ENCODE data around the gene CA9.

CA9 gene

GRCh38 chr9:35675732-35676392, 2.1 kb downstream of the CA9 start:
- DNase-seq = peak; percentile 74

GRCh38 chr9:35679091-35679490, 5.4 kb downstream of the CA9 start:
- no peak for DNase-seq

DNA sequence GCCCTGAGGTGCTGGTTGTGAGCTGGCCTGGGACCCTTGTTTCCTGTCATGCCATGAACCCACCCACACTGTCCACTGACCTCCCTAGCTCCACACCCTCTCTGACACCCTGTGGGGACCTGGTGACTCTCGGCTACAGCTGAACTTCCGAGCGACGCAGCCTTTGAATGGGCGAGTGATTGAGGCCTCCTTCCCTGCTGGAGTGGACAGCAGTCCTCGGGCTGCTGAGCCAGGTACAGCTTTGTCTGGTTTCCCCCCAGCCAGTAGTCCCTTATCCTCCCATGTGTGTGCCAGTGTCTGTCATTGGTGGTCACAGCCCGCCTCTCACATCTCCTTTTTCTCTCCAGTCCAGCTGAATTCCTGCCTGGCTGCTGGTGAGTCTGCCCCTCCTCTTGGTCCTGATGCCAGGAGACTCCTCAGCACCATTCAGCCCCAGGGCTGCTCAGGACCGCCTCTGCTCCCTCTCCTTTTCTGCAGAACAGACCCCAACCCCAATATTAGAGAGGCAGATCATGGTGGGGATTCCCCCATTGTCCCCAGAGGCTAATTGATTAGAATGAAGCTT, 6.1 kb downstream of the CA9 start:
- DNase-seq = no peak

DNA sequence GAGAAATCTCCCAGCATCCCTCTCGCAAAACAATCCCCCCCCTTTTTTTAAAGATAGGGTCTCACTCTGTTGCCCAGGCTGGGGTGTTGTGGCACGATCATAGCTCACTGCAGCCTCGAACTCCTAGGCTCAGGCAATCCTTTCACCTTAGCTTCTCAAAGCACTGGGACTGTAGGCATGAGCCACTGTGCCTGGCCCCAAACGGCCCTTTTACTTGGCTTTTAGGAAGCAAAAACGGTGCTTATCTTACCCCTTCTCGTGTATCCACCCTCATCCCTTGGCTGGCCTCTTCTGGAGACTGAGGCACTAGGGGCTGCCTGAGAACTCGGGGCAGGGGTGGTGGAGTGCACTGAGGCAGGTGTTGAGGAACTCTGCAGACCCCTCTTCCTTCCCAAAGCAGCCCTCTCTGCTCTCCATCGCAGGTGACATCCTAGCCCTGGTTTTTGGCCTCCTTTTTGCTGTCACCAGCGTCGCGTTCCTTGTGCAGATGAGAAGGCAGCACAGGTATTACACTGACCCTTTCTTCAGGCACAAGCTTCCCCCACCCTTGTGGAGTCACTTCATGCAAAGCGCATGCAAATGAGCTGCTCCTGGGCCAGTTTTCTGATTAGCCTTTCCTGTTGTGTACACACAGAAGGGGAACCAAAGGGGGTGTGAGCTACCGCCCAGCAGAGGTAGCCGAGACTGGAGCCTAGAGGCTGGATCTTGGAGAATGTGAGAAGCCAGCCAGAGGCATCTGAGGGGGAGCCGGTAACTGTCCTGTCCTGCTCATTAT, 6.8 kb downstream of the CA9 start:
- no peak for DNase-seq

DNA sequence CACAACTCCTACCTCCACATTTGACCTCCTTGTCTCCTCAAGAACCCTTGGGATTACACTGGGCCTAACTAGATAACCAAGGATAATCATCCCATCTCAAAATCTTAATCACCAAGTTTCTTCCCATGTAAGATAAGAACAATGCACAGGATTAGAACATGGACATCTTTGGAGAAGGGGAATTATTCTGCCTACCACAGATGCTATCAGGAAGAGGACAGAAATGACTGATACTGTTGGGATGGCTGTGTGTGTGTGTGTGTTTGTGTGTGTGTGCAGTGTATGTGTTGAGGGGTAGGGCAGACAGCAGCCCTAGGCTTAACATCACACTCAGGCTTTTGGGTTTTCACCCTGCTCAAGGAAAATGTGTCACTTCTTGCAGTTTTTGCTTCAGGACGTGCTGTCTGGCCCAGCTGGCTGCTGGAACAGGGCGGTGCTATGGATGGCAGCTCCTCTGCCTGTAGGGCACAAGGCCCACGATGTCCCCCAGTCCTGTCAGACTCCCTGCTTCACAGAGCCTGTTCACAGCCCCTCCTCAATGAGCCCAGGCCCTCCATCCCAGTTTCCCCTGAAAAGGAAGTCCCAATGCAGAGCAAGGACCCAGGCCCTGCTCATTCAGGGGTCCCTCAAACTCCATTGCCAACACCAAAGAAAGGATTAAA, 7.7 kb downstream of the CA9 start:
- DNase-seq = no peak

DNA sequence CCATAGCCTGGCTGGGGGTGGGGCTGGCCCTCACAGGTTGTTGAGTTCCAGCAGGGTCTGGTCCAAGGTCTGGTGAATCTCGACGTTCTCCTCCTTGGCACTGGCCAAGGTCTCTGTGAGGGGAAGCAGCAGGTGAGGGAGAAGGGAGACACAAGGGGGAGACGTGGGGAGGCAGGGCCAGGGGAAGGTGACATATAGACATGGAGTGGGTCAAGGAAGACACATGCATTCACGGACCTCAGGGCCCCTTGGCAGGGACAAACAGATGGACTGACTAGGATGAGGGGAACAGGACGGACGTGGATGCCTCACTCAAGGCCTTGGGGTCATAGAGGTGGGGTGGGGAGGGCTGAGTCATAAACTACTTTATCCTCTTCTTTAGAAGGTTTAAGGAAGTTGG, 8.3 kb downstream of the CA9 start:
- DNase-seq = no peak

- no peak for DNase-seq
Observed at GRCh38 chr9:35682520-35683315, 9.0 kb downstream of the CA9 start.

DNA sequence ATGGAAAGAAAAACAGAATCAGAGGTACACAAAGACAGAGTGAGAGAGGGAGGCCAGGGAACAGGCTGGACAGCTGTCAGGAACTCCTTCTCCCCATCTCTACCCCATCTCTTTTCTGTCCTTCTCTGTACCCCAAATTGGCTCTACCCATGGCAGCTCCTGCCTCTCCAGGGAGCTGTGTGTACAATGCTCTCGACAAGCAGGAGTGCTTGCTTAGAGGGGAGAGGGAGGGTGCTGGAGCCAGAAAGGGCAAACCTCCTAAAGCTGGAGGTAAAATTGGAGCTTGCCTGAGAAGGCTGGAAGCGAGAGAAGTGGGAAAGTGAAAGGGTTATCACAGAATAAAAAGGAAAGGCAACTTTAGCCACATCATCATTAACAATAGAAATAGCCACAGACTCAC, 9.6 kb downstream of the CA9 start:
- DNase-seq = no peak

GRCh38 chr9:35684921-35685320, 11.2 kb downstream of the CA9 start:
- no peak for DNase-seq

- DNase-seq = no peak
Observed at GRCh38 chr9:35685506-35685905, 11.8 kb downstream of the CA9 start.

GRCh38 chr9:35686222-35687203, 12.8 kb downstream of the CA9 start:
- DNase-seq = no peak

DNA sequence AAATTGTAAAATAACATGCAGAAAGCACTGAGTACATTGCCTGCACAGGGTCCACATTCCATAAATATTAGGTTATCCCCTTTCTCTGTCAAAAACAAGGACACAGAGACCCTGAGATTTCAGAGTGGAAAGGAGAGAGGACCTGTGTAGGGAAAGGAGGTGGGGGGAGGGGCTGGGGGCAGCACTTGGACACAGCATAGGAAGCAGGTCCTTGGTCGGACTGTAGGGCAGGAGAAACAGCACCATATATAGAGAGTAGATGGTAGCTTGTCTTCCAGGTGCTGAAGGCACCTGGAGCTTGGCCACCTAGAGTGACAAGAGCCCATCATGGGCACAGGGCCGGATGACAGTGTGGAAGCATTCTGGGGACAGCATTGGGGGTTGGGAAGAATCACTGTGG, 13.6 kb downstream of the CA9 start:
- DNase-seq = no peak

DNA sequence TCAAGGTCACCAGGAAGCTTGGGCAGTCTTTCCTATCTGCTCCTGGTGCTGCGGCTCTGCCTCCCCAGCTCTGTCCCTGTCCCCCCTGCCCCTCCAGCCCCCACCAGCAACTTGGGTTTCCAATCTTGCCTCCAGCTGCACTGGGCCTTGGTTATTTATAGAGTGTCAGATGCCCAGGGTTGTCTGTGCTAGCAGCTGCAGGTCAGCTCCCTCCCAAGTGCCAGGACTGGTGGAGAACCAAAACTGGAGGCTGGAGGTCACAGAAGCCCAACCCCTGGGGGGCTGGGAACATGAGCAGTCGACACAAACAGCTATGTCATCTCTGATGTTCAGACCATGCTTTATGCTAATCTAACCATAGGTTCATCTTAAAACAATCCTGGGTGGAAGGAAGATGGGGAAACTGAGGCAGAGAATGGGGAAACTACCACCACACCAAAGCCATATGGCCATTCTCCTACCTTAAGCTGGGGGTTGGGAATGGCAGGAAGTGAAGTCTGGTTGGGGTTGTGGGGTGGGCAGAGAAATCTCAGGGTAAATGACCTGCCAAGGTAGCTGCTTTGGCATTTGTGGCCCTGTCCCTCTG, 14.3 kb downstream of the CA9 start:
- no peak for DNase-seq

GRCh38 chr9:35688558-35689541, 15.1 kb downstream of the CA9 start:
- DNase-seq = no peak

DNA sequence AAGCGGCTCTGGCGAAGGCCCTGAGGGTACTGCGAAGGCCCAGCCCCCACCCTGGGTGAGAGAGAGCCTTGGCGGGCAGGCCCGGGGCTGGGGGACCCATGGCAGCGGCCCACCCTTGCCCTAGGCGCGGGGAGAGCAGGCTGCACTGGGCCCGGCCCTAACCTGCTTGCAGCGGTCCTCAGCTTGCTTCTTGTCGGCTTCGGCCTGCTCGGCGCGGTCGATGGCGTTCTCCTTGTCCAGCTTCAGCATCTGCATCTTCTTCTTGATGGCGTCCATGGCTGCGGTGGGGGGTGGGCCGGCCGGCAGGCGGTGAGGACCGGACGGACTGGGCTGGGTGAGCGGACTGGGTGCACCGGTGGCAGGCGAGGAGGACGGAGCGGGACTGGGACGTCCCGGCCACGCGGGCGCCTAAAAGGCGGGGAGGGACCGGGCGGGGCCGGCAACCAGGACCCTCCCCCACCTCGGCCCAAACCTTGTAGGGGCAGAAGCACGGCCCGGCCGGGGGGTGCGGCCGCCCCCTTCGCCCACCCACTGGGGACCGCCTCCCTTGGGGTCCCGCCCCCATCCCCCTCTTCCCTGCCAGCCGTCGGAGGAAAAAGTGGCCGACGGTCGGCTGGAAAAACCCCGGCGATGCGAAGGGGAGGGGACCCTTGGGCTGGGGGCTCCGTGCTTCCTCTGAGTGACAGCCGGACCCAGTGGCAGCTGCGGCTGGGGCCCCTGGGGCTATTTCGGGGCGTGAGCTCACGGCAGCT, 16.0 kb downstream of the CA9 start, which contains the start of gene TPM2:
TSS of gene TPM2 (minus strand) at position 384 of the 752 bp plus-strand sequence. CDS start at position 276, 108 bp downstream.
- no peak for DNase-seq

- DNase-seq = no peak
Observed at GRCh38 chr9:35690294-35690613, 16.5 kb downstream of the CA9 start.

GRCh38 chr9:35690614-35691333, 17.0 kb downstream of the CA9 start:
- DNase-seq = peak; percentile 67

- no peak for DNase-seq
Observed at GRCh38 chr9:35691334-35691650, 17.6 kb downstream of the CA9 start.
